Renal pelvis (tissue), 4 donors: ENCODE results near the gene PTPRM. TPM values are rescaled to one million over a fixed set of nuclear protein-coding genes. Genes with fewer than 3 reads are reported as not detected.

ENCODE experiments used
- DNase-seq: peaks from one replicate; pipeline ENCODE4 v3.0.0-alpha.2; 2013
- polyA plus RNA-seq, 3 donors: library from polyadenylated mRNA; unstranded; fragments of 120-200 nt; gene quantifications; one replicate each; pipeline ENCODE4 v1.2.1, GENCODE V29; 2013; ENCODE audit not compliant: insufficient read length in 3 of 3

Gene PTPRM
- polyA plus RNA-seq, 3 donors, result 77.7 to 97.3 (median 83.7) TPM

DNA sequence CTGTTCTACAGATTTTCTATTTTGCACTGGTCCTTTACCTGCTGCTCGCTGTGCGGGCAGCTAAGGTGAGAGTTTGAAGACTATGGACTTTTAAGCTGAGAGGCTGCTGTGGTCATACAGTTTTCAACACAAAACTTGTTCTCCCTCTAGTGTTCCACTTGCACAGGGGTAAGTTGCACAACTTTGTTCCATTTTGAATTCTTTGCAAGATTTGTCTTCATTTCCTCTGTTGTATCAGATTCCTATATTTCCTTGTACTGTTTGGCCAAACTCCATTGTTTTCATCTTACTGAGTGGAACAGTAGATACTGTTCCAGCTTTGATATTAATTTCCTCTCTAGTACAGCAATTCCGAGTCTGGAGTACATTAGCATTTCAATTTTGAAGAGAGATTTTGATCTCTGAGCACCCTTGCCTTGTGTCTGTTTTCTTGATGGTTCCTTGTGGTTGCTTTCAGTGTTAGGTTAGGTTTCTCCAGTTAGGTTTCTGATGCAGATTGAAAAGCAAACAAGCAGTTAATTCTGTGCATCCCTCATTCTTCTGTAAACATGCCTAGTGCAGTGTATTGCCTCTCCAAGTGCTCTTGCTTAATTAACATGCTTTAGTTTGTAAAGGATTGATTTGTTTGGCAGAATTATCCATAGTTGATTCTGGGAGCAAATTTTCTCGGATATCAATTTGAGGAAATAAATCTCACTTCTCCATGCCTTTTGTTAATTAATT lies 188.8 kb downstream of the PTPRM start:
- no peak for DNase-seq

GRCh38 chr18:7757175-7757574 lies 190.1 kb downstream of the PTPRM start:
- no peak for DNase-seq

DNA sequence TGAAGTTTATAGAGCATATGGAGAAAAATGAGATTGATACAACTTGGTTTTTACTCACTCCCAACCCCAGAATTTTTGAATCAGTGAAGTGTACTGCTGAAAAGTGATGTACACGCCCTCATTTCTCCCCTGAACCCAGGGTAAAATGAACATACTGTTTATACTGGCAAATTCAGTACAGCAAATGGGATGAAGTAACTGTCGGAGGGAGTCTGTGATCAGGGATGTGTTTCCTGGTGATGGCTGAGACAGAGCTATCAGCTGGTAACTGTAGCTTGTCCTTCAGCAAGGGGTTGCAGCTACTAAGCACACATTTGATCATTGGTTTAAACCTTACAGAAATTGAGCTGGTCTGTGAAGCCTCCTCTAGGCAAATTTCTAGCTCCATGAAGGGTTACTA lies 191.6 kb downstream of the PTPRM start:
- DNase-seq, result no peak

DNA sequence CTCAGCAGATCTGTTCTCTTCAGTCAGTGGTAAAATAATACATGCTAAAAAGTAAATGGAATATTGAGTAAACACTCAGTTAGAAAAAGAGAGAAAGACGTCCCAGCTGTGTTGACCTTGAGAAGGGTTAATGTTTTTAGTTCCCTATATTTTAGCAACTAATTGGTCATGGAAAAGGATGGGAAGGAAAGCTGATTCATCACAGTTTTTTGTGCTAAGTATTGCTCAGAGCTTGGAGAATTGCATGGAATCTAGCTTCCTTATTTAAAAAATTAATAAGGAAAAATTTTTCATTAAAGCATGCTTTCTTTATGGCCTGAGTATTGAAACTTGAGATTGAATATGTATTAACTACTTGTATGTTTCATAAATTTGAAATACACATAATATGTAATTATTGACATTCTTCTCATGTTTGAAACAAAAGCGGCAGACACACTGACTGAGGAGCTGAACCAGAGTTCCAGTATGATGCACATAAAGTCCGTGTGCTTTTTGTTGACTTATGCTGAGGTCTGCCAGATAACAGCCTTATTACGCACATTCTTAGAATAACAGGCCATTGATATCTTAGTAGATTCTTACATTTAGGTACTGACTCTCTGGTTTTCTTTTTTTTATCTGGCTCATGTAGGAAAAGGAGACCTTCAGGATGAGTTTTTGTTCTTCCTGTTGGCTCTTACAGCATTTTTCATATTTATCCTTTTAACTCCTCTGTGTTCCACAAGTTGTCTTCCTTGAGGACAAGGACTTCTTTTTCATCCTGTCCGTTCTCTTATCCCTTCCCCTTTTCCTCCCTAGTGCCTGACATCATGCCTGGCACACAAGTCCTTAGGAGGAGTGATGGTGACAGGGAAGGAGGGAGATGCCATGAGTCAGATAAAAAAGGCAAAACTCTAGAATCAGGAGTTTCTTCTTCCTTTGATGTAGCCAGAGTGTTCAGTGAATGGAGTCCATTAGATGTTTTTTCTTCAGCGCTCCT lies 194.1 kb downstream of the PTPRM start:
- no peak for DNase-seq

- DNase-seq, result no peak
Measured at GRCh38 chr18:7764405-7764804, 197.3 kb downstream of the PTPRM start.

DNA sequence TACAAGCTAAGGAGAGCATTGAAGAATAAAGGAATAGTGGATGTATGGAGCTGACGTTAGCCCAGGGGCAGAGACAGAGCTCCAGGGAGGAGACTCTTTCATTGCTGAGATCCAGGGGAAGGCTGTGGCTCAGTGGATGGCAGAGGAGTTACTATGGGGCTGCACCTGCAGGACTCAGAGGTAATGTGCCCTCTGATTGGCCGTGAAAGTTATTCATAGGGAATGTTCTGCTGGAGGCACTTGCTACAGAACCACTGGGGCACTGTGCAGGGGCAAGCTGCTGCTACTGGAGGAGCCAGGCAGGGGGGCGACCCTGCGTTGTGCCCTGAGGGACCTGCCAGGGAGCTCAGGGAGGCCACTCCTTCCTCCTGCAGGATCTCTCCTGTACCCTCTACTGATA lies 199.2 kb downstream of the PTPRM start:
- DNase-seq, result no peak

GRCh38 chr18:7766817-7767216 lies 199.7 kb downstream of the PTPRM start:
- no peak for DNase-seq

DNA sequence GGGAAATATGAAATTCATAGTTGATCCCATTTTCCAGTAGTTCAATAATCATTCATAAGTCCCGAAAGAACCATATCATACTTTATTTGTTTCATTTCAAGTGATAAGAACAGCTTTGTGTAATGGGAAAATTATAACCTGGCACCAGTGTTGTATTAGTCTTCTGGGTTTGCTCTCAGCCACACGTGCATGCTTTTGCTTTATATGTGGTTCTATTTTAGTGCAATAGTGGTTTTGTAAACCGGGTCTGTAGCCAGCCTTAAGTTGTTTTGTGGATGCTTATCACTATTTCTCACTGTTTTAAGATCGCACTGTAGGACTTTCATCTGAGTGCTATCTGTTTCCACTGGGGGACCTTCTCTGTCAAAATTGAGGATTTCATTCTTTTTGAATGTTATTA lies 203.8 kb downstream of the PTPRM start:
- DNase-seq, result no peak

- DNase-seq, result no peak
Measured at GRCh38 chr18:7772510-7772888, 205.4 kb downstream of the PTPRM start.

DNA sequence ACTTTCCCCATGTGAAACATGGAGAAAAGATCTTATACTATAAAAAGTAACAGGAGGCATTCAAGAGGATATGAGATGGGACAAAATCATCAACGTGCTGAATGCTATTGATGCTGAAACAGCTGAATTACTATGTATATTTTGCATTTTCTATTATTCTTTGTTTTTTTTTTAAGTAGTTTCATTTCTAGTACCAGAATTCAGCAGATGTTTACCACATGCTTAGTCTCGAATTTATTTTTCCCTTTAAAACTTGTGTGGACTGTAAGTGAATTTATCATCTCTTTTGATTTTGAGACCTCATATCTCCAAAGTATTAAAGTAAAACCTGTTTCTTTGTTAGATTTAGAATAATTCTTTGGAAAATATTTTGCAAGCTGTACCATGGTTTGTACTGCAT lies 205.8 kb downstream of the PTPRM start:
- DNase-seq, result no peak

DNA sequence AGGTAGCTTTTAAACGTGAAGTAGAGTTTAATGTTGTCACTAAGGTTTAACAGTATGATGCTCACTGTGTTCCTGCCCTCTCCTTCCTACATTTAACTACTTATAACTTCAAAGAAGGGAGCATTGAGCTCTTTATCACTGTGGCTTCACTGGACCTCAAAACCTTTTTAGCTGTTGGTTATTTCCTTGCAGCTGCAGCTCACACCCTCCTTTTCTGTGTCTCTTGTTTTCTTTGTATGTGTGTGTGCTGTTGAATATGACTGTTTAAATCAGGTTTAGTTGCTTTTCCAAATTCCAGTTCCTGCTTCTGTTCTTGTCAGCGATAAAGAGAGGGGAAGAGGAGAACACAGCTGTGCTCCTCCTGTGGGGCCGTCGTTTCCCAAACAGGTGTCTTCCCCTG lies 208.0 kb downstream of the PTPRM start:
- DNase-seq, result no peak

- no peak for DNase-seq
Measured at GRCh38 chr18:7775843-7776242, 208.7 kb downstream of the PTPRM start.

- DNase-seq, result no peak
Measured at GRCh38 chr18:7778181-7778580, 211.1 kb downstream of the PTPRM start.

DNA sequence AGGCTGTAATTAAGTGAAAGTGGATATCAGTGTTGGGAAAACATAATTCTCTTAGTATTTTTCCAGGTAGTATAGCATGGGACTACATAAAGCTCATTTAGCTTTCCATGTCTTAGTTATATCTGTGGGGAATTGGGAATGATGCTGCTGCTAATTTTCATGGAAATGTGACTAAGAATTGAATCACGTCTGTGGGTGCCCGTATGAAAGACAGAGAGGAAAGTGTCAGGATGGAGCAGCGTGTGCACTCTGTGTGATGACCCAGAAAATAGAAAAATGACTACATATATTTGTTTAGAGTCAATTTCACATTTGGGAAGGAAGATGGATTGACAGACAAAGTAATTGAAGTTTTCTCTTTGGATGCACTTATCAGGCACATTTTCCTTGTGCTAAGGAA lies 212.1 kb downstream of the PTPRM start:
- DNase-seq, result no peak

- DNase-seq, result peak; percentile 39
Measured at GRCh38 chr18:7784171-7784570, 217.1 kb downstream of the PTPRM start.

- no peak for DNase-seq
Measured at GRCh38 chr18:7786569-7786968, 219.5 kb downstream of the PTPRM start.

GRCh38 chr18:7787339-7787738 lies 220.2 kb downstream of the PTPRM start:
- no peak for DNase-seq

DNA sequence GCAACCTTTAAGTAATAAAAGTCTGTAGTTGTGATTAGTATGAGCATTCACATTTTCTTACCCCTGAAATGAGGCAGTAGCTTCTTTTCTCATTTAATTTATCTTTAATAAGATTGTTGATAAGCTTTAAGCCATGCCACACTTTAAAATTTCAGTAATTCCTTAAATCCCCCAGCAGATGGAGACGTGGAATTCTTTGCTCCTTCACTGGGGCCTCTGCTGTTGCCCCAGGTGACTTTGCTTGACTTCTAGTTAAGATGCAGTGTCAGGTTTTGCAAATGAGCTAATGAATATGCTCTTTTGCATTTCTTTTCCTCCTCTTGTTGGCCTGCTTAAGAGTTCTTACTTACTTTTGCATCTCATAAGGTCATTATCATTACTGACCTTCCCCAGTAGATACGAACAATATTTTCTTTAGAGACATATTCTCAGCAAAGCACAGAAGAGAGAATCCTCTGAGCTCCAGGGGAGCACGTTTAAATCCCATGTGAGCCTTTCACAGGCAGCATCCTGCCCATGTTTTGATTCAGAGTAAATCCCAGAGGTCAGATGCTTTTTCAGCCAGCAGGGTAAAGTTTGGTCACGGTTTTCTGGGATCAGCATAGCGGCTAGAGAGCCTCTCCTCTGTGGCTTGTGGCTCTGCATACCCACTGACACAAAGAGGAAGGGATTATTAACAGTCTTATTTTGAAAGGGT lies 222.9 kb downstream of the PTPRM start:
- DNase-seq, result peak; percentile 49

GRCh38 chr18:7793100-7793499 lies 226.0 kb downstream of the PTPRM start:
- no peak for DNase-seq

GRCh38 chr18:7803956-7804469 lies 236.9 kb downstream of the PTPRM start:
- no peak for DNase-seq

DNA sequence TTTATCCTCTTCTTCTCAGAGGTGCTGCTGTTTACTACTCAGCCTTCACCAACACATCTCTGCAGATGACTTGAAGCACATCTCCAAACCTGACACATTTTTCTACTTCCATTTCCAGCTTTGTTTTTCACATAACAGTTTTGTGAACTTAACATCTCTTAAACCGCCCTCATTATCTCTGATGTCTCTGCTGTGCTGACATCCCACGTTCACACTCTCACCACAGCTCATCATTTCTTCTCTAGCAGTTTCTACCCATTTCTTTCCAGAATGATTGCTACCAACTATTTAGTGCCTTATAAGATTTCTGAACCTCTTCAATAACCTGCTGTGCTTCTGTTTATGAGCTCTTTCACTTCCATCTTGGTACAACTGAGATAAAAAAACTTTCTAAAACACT lies 238.0 kb downstream of the PTPRM start:
- no peak for DNase-seq

DNA sequence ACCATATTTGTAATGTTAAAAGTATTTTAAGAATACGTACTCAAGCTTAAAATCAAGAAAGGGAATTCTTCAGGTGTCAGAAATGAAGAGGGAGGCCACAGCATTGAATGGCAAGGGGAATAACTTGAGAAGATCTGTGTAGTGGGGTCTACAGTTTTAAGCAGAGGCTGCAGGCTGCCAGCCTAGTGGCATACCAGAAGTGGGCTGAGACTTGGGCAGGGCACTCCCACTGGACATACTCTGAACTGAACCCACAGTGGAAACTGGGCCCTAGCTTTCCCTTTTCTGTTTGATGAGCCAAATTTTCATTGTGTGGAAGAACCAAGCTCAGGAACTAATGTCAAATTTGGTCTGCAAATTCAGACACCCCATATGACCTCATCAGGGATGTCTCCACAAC lies 238.8 kb downstream of the PTPRM start:
- no peak for DNase-seq
